Stimulated activated CD8-positive, alpha-beta memory T cell treated with anti-CD3 and anti-CD28 coated beads, Interleukin-12 subunit alpha, Interleukin-12 subunit beta, amount 100 ng/mL, for 24 hours (primary cell): ENCODE data around the gene MED4.
A peak's percentile ranks its signal among the peaks of the same experiment; 100 is the strongest.

ENCODE experiments used
- DNase-seq: peaks from one replicate; pipeline ENCODE4 v3.0.0-alpha.2; 2020; ENCODE audit errors: extremely low read depth

MED4 gene, protein sequence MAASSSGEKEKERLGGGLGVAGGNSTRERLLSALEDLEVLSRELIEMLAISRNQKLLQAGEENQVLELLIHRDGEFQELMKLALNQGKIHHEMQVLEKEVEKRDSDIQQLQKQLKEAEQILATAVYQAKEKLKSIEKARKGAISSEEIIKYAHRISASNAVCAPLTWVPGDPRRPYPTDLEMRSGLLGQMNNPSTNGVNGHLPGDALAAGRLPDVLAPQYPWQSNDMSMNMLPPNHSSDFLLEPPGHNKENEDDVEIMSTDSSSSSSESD

DNA sequence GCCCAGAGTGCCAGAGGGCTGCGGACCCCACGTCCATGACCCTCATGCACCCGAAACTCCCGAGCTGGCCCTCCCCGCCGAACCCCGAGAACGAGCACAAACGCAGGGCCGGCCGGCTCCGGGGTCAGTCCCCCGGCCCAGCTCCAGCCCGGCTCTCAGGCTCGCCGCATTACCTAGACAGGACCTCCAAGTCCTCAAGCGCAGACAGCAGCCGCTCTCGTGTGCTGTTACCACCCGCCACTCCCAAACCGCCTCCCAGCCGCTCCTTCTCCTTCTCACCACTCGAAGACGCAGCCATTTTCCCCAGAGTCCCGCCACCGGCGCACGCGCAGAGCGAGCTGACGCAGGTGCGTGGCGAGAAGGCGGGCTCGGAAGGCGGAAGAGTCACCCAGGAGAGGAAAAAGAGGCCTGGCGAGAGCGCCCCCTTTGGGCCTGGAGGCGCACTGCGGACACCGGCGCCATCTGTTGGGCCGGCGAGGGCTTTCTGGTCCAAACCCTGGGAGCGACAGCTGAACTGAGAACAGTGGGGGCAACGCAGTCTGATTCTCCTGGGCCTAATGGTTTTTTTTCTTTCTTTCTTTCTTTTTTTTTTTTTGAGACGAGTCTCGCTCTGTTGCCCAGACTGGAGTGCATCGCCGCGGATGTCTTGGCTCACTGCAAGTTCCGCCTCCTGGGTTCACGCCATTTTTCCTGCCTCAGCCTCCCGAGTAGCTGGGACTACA lies at the start of gene MED4:
MED4 (minus strand) TSS at position 324 of the 722 bp plus-strand sequence; CDS start at position 298, 26 bp downstream.
- DNase-seq, result peak; percentile 82

DNA sequence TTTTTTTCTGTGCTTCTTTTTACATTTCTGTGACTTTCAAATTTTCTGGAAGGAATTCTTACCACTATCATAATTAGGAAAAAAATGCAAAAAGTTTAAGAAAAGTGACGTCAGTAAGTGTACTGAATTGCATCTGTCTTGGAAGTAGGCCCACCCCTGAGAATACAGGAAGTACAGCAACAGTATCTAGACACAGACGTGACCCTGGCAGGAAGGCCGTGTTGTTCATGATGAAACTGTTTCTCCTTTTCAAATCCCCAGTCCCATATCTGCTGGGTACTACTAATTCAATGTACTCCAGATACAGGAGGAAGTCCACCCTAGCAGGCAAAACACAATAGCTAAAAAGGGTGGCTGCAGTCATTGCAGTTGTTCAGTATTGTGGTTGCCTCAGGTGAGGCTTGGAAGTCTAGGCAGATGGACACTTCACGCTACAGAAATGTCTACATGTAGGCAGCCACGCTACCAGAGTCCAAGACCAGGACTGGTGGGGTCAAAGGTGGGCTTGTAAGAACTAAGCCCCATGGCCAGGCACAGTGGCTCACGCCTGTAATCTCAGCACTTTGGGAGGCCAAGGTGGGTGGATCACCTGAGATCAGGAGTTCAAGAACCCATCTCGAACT lies 49.6 kb upstream of the MED4 start:
- DNase-seq, result no peak

DNA sequence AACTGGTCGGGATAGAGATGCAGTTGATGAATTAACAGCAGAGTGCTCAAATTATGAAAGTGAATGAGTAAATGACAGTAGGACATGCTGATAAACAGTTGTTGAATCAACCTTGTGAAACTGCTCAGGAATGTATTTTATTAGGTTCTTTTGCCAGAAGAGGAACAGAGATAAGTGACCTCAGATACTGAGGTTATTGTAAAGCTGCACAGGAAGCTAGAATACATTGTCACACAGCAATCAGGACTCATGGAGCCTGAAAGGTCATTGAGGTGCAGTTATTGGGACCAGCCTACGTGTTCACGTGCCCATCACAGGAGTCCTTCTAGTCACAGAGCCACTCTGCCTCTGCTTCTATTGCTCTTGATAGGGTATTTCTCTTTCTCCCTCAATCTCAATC lies 47.5 kb upstream of the MED4 start:
- no peak for DNase-seq

DNA sequence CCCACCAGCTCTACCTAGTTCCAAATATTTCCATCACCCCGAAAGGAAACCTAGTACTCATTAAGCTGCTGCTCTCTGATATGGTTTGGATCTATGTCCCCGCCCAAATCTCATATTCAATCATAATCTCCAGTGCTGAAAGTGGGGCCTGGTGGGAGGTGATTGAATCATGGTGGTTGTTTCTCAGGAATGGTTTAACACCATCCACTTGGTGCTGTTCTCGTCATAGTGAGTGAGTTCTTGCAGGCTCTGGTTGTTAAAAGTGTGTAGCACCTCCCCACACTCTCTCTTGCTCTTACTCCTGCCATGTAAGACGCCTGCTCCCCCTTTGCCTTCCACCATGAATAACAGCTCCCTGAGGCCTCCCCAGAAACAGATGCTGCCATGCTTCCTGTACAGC lies 43.4 kb upstream of the MED4 start:
- no peak for DNase-seq

DNA sequence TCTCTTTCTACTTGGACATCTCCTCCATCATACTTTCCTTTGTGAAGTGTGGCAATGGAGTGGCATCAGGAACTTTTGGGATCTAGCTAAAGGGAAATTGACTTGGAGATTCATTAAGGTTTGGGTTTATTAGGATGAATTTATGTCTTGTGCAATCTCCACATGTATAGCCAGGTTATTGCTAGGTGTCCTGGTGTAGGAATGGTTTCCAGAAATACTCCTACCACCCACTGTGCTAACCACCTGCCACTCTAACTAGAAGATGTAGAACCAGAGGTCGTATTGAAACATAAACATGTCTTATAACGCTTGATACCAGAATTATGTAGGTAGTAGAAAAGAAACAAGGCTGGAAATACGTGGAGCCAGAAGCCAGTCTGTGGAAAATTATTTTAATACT lies 38.1 kb upstream of the MED4 start:
- DNase-seq, result no peak

DNA sequence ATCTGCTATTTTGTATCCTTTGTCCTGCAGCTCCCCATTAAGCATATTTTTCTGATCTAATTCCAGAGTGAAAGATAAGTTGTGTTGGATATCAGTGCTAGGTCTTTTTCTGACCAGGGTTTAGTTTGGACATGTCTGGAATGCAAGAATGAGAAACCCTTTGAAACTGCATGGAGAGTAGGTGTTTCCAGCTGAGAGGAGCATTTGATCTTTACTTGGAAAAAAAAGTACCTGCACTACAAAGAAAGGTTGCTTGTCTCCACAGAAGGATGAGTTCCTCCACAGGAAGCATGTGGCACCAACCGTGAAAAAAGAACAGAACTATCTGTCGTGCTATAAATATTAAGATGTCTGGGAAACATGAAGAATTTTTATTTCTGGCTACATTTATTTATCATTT lies 36.6 kb upstream of the MED4 start:
- no peak for DNase-seq

DNA sequence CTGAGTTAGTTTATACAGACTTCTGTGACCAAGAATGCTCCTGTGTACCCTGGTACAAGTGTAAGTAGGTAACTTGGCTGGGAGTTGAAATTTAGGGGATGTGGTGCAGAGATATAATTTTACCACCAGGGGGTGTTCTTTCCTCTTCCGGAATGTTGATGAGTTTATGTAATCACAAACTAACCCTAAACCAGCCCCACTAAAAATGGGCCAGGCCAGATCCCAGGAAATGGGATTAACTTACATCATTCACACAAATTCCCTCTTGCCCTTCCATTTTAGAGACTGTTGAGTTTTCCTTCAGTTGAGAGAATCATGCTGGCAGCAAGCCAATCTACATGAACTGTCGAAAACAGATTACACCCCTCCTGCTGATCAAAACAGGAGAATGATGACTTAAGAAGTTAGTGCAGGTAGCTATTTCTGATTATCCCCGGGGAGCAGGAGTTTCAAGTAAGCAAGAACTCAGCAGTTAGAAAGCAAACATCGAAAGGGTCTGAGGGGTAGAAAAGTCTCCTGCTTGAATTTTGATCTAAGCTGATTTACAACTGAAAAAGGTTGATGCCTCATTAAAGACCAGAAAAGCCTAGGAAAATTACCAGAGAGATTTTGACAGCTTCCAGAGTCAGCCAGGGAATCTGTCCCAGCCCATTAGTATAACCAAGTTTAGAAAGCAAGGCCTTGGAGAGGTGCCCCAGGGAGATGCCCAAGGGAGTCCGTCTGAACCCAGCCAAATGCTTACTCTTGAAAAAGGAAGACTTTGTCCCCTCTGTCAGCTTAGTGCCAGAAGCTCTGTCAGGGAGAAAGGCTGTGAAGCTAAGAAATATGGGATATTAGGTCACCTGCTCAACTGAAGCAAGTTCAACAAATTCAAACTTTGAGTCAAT lies 32.3 kb upstream of the MED4 start:
- no peak for DNase-seq

DNA sequence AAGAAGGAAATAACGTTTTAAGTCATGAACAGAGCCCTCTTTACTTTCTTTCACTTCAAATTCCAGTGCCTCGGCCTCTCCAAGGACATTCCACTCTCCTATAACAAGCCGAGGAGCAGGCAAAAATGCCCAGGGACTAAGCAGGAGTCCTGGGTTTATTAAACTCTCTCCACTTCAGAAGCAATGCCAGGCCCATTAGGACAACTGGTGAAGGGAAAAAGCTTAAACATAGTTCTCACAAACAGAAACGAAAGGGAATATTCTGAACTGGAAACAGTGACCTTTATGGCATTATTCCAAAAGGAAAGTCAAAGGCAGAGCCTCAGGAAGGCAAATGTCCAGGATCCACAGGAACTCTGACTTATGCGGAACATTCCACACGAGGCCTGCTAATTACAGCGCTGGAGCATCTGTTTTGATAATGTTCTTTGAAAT lies 30.9 kb upstream of the MED4 start:
- DNase-seq, result no peak

DNA sequence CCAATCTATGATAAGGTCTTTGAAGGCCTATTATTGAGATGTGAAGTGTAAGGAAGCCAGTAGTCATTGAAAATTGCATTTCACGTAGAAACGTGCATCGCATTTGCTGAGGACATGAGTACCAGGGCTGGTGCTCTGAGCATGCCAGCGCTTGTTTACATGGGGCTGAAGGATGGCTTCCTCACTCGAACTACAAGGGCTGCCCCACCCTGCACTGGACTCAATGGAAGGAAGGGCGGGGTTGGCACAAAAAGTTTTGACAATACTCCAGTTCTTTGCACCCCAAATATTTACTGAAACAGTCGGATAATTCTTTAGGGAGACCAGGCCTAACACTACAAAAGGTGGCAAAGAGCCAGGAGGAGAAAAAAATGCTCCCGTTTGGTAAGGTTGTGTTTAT lies 28.9 kb upstream of the MED4 start:
- DNase-seq, result no peak

DNA sequence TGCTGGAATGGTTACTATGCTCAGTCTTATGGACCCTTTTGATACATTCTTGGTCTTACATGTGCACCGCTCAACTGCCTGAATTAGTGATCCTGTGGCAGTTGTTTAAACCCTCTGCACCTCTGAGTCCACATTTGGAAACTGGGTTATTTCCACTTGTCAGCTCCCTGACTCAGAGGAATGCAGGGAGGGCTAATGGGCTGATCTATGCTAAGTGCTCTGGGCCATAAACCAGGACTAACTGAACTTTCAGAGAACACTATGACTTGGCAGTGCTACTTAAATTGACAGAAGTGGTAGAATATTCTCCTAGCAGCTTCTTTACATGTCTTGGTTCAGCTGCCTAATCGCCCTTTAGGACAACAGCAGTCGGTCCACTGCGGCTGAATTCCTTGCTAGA lies 26.8 kb upstream of the MED4 start:
- DNase-seq, result no peak

DNA sequence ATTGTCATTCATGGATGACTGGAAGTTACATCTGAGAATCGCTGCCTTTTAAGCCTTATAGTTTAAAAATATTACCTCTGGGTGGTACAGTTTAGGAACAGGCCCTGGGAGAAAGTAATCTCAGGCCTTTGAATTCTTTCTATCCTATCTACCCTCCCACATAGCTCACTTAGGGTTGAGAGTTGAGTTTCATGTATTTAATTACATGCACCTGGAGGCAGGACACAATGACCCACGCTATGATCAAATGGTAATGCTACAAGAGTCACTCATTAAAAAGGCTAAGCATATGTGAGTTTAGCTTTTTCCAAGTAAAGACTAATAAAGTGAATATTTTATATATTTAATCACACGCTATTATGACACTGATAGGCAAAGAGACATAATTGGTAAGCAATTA lies 25.3 kb upstream of the MED4 start:
- DNase-seq, result no peak

DNA sequence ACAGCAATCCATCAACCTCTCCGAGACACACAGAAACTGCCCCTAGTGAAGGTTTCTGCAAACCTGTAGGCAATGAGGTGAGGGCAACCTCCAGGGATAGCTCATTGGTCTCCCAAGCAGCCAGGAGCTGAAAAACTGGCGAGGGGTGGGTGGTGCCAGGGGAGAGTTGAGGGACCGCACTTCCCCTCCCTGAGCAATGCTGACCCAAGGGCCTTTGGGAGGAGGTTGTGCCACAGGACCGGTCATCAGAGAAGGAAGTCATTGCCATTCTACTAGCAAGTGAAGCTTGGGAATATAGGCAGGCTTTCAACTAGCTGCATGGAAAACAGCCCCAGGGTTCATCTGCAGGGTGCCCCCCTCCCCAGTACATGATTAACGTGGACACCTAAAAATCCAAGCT lies 23.1 kb upstream of the MED4 start:
- no peak for DNase-seq

DNA sequence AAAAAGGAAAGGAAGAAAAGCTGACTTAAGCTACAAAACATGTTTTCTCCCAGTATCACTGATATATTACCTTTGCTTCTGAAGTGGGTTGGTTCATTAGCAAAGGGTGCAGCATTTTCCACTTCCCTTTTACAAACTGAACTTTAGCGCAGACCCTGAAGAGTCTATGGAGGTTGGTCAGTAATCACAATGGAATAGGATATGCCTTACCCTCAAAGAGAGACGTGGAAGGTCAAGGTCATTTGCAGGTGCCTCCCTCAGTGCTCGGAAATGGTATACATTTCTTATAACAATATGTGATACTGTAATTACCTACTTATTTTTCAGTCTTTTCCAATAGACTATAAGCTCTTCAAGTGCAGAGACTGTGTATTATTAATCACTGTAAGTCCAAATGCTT lies 21.9 kb upstream of the MED4 start:
- DNase-seq, result no peak

DNA sequence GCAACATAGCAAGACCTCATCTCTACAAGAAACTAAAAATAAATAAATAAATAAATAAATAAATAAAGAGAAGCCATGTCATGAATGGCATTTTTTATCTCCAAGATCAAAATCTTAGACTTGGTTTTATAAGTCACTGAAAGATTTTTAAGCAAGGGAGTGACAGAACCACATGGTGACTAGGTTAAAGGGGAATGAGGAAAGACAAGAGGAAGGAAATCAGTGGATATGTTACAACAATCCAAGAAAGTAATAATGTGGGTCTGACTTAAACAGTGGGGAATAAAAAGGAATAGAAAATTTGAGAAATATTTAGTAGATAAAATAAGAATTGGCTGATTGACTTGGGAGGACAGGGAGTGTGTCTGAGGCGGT lies 18.8 kb upstream of the MED4 start:
- DNase-seq, result no peak

DNA sequence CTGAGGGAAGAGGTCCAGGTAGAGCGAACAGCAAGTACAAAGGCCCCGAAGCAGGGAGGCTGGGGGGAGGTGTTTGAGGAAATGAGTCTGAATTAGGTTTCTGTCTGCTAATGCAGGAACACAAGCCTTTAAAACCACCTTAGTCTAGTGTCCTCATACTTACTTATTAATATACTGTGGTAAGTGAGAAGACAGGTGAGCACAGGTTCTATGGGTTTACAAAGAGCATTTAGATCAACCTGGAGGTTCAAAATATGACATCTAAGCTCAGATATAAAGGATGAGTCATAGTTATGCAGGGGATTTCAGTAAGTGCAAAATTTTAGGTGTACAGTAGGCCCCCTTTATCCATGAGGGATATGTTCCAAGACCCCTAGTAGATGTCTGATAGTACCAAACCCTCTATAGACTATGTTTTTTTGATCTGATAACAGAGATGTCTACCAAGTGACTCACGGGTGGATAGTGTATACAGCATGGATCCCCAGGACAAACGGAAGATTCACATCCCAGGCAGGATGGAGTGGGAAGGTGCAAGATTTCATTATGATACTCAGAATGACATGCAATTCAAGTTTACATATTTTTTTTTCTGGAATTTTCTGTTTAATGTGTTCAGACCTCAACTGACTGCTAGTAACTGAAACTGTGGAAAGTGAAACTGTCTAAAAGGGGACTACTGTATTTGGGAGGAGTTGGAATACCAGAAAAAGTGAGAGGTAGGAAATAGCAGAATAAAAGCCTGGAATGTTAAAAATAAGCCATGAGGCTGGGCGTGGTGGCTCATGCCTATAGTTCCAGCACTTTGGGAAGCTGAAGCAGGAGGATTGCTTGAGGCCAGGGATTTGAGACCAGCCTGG lies 18.2 kb upstream of the MED4 start:
- DNase-seq, result no peak

DNA sequence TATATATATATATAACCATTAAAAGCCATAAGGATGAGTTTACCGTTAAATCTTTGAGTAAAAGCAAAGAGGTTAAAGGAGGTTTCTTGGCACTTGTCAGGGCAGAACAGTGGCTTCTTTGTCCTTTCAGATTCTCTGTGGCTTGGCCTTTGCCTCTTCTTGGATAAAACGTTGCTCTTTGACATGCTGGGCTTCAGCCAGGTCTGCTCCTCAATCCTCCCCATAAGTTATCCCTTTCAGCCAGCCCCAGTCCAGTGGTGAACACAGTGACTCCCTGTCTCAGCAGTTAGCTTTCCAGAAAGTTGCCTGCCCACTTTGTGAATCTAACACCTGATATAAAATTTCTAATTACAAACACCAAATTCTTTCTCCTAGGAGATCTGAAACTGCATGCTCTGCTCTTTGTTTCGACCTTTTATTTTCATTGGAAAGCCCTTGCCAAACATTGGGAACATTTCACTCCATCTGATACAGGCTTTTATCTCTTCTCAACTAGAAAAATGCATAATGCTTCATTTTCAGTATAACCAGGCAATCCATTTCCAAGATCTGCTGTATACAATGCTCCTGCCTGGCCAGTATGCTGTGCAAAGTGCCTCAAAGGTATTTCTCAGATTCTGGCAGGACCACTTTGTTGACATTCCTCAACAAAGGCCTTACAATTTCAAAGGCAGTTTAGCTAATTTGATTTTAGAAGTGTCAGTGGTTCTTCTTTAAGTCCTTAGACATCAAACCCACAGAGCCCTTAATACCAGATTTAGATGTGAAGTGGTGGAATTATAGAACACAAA lies 16.2 kb upstream of the MED4 start:
- no peak for DNase-seq

DNA sequence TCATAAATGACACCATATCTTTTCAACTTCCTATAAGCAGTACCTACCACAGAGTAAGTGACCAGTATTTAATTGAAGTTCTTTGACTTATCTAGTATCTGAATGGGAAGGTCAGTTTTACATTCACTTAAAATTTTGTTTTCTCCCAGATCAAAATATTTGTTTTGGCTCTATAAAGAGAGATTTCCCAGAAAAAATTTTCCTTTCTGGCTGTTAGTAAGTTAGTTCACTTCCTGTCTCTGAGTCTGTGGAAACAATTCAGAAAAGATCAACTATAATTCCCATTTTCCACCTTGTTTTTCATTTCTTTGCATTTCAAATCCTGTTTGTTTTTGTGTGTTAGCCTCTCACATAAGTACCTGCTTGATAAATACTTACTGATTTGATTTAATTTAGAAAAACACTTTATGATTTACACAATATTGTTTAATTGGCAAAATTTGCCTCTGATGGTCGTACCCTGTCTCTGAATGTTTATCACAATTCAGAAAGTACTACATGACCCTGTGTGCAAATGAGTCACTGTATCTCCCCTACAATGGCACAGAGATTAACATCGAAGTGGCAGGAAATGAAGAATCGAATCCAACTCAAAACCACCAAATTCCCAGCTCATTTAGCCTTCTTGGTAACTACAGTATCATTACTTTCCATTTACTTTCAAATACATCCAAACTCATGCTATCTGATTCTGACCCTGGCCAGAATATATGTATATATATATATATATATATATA lies 15.4 kb upstream of the MED4 start:
- no peak for DNase-seq

DNA sequence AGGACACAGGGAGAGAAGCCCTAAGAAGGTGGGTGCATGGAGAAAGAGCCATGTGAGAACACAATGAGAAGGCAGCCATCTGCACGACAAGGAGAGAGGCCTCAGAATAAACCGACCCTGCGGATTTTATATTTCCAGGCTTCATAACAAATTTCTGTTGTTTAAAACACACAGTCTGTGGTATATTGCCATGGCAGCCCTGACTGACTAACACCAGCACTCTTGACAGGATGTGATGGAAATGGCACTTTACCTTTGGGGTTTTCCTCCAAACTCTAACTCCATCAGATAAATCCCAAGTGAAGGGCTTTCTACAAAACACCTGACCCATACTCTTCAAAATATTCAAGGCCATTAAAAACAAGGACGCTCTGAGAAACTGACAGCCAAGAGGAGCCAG lies 13.2 kb upstream of the MED4 start:
- DNase-seq, result no peak

DNA sequence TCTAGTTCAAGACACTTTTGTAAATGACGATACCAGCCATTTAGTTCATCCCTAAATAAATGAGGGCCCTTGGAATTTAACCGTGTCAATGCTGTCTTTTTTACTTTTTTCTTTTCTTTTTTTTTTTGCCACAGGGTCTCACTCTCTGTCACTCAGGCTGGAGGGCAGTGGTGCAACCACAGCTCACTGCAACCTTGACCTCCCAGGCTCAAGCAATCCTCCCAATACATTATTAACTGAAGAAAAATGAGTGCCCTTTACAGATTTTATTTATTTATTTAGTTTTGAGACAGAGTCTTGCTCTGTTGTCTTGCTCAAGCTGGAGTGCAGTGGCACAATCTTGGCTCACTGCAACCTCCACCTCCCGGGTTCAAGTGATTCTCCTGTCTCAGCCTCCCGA lies 2.9 kb upstream of the MED4 start:
- no peak for DNase-seq

DNA sequence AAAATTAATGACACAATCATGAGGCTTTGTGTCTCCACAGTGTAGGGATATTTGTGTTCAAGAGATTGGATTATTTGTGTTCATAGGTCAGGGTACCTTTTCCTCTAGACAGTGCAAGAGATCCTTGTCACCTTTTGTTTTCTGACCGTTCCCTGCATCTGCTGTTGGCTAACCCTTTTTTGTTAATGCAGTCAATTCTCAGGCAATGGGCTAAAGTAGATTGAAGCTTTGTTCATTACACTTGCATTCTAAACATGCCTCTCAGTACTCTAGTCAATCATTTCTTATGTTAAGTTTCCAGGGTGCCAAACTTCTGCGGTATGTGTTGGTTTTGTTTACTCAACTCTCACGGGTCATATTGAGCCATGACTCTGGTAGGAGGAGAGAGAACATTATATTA lies 1.8 kb upstream of the MED4 start:
- no peak for DNase-seq
